SU-DHL-6 (cell line): Measurements from ENCODE around the gene ABCB11.

Experiments used
- H2AFZ ChIP-seq: fragments of 200-600 bp; sonication (generic); 2 replicates; pipeline ENCODE4 v1.6.1; 2014; ENCODE audit warnings: low read depth, mild to moderate bottlenecking, moderate library complexity, mixed read lengths, antibody characterized with exemption, low read length; ENCODE audit not compliant: severe bottlenecking
- H3F3A ChIP-seq: fragments of 200-600 bp; shearing (Covaris generic); 2 replicates; pipeline ENCODE4 v1.6.0; 2016; ENCODE audit warnings: antibody characterized with exemption, mild to moderate bottlenecking; ENCODE audit not compliant: insufficient read depth
- H3K27ac ChIP-seq: fragments of 200-600 bp; sonication (generic); 2 replicates; pipeline ENCODE4 v1.5.1; 2016; ENCODE audit warnings: low read depth, mild to moderate bottlenecking, low read length, moderate library complexity, mixed read lengths
- H3K27me3 ChIP-seq: fragments of 200-600 bp; sonication (generic), shearing (Covaris generic); 2 replicates; pipeline ENCODE4 v1.6.0; 2014; ENCODE audit warnings: mild to moderate bottlenecking, low read length
- H3K36me3 ChIP-seq: fragments of 200-600 bp; sonication (generic); 2 replicates; pipeline ENCODE4 v1.6.1; 2014; ENCODE audit warnings: mild to moderate bottlenecking, low read length, mixed read lengths
- H3K4me2 ChIP-seq: fragments of 300-600, 200-600 bp; shearing (Covaris generic), sonication (generic); 2 replicates; pipeline ENCODE4 v1.6.0; 2014; ENCODE audit warnings: low read length, low read depth, mild to moderate bottlenecking; ENCODE audit not compliant: poor library complexity, severe bottlenecking
- H3K4me3 ChIP-seq: fragments of 200-600 bp; sonication (generic); 2 replicates; pipeline ENCODE4 v1.5.1; 2014; ENCODE audit warnings: antibody characterized with exemption, low read length, mild to moderate bottlenecking, mixed read lengths; ENCODE audit not compliant: insufficient read depth, poor library complexity, severe bottlenecking
- H3K79me2 ChIP-seq: fragments of 200-600 bp; sonication (generic); 2 replicates; pipeline ENCODE4 v1.6.1; 2014; ENCODE audit warnings: mild to moderate bottlenecking, low read length, moderate library complexity; ENCODE audit not compliant: insufficient read depth
- H3K9ac ChIP-seq: fragments of 200-600 bp; sonication (generic); 2 replicates; pipeline ENCODE4 v1.7.0; 2014; ENCODE audit warnings: mild to moderate bottlenecking, low read length
- H3K9me2 ChIP-seq: fragments of 200-600 bp; sonication (generic); replicated peaks from 2 replicates; pipeline ENCODE4 v1.6.1; 2014; ENCODE audit warnings: low read length; ENCODE audit not compliant: insufficient read depth
- H3K9me3 ChIP-seq: fragments of 200-600 bp; sonication (generic); 2 replicates; pipeline ENCODE4 v1.6.1; 2014; ENCODE audit warnings: low read length, mixed read lengths; ENCODE audit not compliant: insufficient read depth
- H4K20me1 ChIP-seq: fragments of 200-600 bp; sonication (generic); 2 replicates; pipeline ENCODE4 v1.6.1; 2014; ENCODE audit warnings: low read depth, mild to moderate bottlenecking, antibody characterized with exemption, low read length, moderate library complexity, mixed read lengths
- EZH2phosphoT487 ChIP-seq: fragments of 200-600 bp; sonication (generic), shearing (Covaris generic); conservative IDR thresholded peaks from 2 replicates; pipeline ENCODE4 v1.6.1; 2018; ENCODE audit warnings: mild to moderate bottlenecking, antibody characterized with exemption, low read length, moderate library complexity, mixed read lengths
- TF ChIP-seq, protein P1 (sequence below): fragments of 200-600 bp; sonication (generic); IDR thresholded peaks from one replicate; pipeline ENCODE4 v1.5.1; 2017; ENCODE audit warnings: antibody characterized with exemption, mild to moderate bottlenecking, low read length, moderate library complexity; ENCODE audit not compliant: insufficient read depth, poor library complexity, severe bottlenecking

The ABCB11 gene

DNA sequence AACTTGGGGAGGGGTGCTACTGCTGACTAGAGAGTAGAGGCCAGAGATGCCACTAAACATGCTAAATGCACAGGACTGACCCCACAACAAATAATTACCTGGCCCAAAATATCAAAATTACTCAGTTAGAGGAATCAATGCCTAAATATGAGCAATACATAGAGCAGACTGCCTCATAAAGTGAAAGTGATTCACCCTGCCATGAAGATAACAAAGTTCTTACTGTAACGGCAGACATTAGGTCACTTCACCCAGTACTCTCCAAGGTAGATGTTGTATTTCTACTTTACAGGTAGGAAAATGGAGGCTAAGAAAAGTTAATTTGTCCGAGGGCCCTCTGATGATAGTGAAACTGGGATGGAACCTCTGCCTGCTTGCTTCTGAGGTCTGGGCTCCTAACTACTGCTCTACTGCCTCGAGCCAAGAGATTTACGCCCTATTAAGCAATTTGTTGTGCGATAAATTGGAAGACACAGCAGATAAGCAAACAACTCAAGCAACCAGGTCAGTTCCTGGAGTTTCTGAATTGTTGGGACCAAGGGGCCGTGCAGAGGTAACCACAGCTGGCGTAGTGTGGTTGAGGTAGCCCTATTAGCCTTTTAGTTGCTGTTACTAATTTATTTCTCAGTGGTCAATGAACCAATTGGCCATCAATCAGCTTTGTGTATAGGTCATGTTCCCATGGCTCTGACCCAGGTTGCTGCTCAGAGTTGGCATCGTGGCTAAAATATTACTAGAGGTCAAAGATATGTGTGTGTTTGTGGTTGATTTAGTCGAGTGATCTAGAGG is 43.0 kb upstream of the ABCB11 start:
- Histone ChIP-seq H3F3A (no peaks in the 10 kb centered on the region), H2AFZ (no peak overlapping the region), H3K4me2 (no peak overlapping the region), H4K20me1 (no peaks in the 10 kb centered on the region), H3K27me3 (no peaks in the 10 kb centered on the region), H3K9me2 (no peaks in the 10 kb centered on the region), H3K9me3 (no peaks in the 10 kb centered on the region), H3K36me3 (no peaks in the 10 kb centered on the region), H3K27ac (no peak overlapping the region), H3K4me3 (no peak overlapping the region), H3K9ac (no peak overlapping the region), H3K79me2 (no peaks in the 10 kb centered on the region)
- no peak for TF ChIP-seq EZH2phosphoT487
- TF ChIP-seq, protein P1, sequence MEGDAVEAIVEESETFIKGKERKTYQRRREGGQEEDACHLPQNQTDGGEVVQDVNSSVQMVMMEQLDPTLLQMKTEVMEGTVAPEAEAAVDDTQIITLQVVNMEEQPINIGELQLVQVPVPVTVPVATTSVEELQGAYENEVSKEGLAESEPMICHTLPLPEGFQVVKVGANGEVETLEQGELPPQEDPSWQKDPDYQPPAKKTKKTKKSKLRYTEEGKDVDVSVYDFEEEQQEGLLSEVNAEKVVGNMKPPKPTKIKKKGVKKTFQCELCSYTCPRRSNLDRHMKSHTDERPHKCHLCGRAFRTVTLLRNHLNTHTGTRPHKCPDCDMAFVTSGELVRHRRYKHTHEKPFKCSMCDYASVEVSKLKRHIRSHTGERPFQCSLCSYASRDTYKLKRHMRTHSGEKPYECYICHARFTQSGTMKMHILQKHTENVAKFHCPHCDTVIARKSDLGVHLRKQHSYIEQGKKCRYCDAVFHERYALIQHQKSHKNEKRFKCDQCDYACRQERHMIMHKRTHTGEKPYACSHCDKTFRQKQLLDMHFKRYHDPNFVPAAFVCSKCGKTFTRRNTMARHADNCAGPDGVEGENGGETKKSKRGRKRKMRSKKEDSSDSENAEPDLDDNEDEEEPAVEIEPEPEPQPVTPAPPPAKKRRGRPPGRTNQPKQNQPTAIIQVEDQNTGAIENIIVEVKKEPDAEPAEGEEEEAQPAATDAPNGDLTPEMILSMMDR = no peak

DNA sequence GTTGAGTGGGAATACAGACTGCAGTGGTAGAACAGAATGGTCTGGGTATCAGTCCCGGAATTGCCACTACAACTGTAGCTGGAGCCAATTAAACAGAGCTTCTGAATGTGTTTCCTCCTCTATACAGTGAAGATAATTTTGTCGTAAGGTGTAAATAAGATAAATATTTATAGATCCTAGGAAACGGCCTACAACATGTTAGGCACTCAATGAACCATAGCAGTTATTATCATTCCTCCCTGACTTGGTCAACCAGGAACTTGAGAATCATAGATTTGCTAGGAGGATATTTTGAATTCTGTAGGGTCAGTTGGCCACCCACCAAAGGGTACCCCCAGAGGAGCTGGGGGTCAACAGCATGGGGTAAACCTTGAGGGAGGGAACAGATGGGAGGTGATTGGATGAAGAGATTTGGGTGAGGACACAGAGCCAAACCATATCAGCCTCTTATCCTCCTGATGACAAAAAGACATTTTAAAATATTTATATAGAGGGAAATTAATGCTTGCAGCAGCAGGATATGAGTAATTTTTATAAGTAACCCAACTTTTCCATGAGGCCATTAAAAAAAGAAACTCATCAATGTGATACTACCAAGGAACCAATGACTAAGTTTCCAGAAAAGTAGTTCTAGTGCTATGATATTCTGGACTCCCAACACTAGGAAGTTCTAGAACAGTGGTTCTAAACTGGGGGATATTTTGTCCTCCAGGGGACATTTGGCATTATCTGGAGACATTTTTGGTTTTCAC is 42.3 kb upstream of the ABCB11 start:
- TF ChIP-seq, protein P1 = no peak
- TF ChIP-seq EZH2phosphoT487 = no peak
- Histone ChIP-seq H3K27ac (no peak overlapping the region), H3K4me2 (no peak overlapping the region)

DNA sequence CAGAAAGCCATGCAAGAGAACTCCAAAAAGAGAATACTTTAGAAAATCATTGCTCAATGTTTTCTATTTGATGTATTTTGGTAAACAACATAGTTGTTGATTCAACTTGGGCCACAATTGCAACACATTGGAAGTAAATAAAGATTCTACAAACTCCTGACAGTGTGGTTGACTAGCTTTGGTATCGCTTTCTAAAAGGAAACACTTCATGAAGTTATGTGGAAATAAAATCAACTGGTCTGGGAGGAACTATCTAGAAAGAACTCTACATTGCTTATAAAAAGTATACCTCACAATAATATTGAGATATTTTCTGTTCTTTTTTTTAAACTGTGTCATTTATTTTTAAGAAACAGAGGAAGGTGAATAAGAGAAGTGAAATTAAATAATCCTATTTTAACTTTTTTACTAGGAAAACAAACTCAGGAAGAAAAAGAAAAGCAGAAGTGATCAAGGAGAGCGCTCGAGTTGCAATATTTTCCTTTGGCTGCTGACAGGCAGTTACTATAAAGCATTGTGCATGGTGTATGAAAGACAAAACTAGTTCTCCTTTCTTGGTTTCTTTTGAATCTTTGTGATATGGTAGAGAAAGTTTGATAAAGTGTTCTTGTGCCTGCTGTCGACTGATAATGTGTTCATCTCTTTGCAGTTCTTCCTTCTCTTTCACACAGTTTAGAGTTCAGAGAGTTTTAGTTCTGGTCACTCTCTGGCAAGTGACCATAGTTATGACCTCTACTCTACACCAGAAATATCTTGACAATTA is 41.2 kb upstream of the ABCB11 start:
- Histone ChIP-seq H3K36me3 (no peaks in the 10 kb centered on the region), H3K79me2 (no peaks in the 10 kb centered on the region), H3K9me3 (no peaks in the 10 kb centered on the region), H3K4me2 (no peak overlapping the region), H3K4me3 (no peak overlapping the region), H3K9me2 (no peaks in the 10 kb centered on the region), H3K27ac (no peak overlapping the region), H4K20me1 (no peaks in the 10 kb centered on the region), H3F3A (no peaks in the 10 kb centered on the region), H3K27me3 (no peaks in the 10 kb centered on the region), H3K9ac (no peak overlapping the region), H2AFZ (no peak overlapping the region)
- TF ChIP-seq, protein P1 = no peak
- no peak for TF ChIP-seq EZH2phosphoT487

More for the DNA sequence above, 42.3 kb upstream of the ABCB11 start:
- Histone ChIP-seq H4K20me1 (no peaks in the 10 kb centered on the region), H3K9me3 (no peaks in the 10 kb centered on the region), H3K79me2 (no peaks in the 10 kb centered on the region), H3F3A (no peaks in the 10 kb centered on the region), H3K36me3 (no peaks in the 10 kb centered on the region), H3K4me3 (no peak overlapping the region), H2AFZ (no peak overlapping the region), H3K9ac (no peak overlapping the region), H3K9me2 (no peaks in the 10 kb centered on the region), H3K27me3 (no peaks in the 10 kb centered on the region)
